ENCODE measurements around the gene PDF.

GRCh38 chr16:69378036-69378435, 47.6 kb upstream of the PDF start:
- TF ChIP-seq RAD21 (IDR thresholded peaks at IDR 0.05) (no peak), CTCF (IDR thresholded peaks at IDR 0.05; ENCODE audit: low read depth, low read length, missing input control) (no peak), HNF4A (conservative IDR thresholded peaks at IDR 0.05) (no peak), ZBTB33 (IDR thresholded peaks at IDR 0.05) (no peak)

All from liver (tissue), 3 donors.